PC-3 (cell line): ENCODE measurements around the gene ALDH8A1.

Experiments used
- EZH2 ChIP-seq: fragments of 300-600 bp; sonication (generic); IDR thresholded peaks from one replicate; pipeline ENCODE4 v1.6.1; 2017; ENCODE audit warnings: antibody characterized with exemption, mild to moderate bottlenecking, low read length; ENCODE audit not compliant: unreplicated experiment
- EZH2phosphoT487 ChIP-seq: fragments of 300-600 bp; sonication (generic); IDR thresholded peaks from 2 replicates; pipeline ENCODE4 v1.6.1; 2018; ENCODE audit warnings: mild to moderate bottlenecking, antibody characterized with exemption, low read length, borderline replicate concordance
- TF ChIP-seq, protein P1 (sequence below): fragments of 300-600 bp; sonication (generic); conservative IDR thresholded peaks from 2 replicates; pipeline ENCODE4 v1.5.1; 2017; ENCODE audit warnings: antibody characterized with exemption, low read depth, mild to moderate bottlenecking, low read length

DNA sequence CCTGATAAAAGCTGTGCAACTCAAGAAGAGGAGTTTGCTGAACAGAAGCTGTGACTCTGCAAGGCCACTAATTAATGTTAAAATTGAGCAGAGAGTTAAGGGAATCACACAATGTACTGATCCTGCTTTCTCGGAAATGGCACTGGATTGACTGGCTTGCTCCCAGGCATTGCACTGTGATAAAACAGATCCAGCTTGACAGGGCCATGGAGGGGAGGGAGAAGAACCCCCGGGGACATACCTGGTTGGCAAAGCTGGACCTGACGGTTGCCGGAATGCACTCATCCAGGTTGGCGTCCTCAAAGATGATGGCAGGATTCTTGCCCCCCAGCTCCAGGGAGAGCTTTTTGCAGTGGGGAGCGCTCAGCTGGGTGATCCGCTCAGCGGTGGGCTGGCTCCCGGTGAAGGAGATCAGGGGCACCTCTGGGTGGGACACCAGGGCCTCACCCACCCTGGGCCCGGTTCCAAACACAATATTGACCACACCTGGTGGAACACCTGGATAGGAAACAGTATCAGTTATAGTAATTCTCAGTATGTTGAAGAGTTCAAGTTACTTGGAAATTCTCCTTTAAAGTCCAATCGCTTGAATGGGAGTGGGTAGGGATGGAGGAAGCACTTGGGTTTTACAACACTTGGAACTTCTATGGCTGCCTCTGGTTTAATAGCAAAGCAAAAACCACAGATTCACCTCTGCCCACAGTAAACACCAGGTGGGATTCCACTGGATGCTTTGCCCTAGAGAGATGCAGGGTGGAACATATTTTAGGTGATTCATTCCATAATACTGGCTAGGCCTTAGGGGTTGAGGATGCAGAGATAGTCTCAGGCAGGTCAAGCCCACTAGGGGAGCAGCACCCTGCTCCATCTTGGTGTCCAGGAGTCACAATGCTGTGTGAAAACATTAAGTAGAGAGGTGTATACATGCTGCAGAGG lies 17.1 kb downstream of the ALDH8A1 start:
- TF ChIP-seq, protein P1, sequence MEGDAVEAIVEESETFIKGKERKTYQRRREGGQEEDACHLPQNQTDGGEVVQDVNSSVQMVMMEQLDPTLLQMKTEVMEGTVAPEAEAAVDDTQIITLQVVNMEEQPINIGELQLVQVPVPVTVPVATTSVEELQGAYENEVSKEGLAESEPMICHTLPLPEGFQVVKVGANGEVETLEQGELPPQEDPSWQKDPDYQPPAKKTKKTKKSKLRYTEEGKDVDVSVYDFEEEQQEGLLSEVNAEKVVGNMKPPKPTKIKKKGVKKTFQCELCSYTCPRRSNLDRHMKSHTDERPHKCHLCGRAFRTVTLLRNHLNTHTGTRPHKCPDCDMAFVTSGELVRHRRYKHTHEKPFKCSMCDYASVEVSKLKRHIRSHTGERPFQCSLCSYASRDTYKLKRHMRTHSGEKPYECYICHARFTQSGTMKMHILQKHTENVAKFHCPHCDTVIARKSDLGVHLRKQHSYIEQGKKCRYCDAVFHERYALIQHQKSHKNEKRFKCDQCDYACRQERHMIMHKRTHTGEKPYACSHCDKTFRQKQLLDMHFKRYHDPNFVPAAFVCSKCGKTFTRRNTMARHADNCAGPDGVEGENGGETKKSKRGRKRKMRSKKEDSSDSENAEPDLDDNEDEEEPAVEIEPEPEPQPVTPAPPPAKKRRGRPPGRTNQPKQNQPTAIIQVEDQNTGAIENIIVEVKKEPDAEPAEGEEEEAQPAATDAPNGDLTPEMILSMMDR = no peak
- TF ChIP-seq EZH2 (no peak), EZH2phosphoT487 (no peak)
